Activated CD4-positive, alpha-beta T cell treated with anti-CD3 and anti-CD28 coated beads for 36 hours (primary cell): Measurements from ENCODE around the gene ZBTB8OS. TPM values are rescaled to one million over a fixed set of nuclear protein-coding genes. Genes with fewer than 3 reads are reported as not detected.
"Not testable (repeated sequence)": the region's sequence is repeated elsewhere in the genome, so short reads cannot be mapped to it uniquely, and the experiment has no call there.

Source experiments
- ATAC-seq: fragments of 200-7000 bp; cut with Tn5 transposase; one replicate; pipeline ENCODE4 v1.10.0; 2021; ENCODE audit warnings: mild to moderate bottlenecking, moderate library complexity
- CTCF ChIA-PET: fragments of 350-600 bp; sonication (Branson Sonifier 250); formaldehyde crosslinking; loops from one replicate; lab custom pipeline; 2021; ENCODE audit warnings: antibody characterized with exemption; lab: Charles Lee
- POLR2A ChIA-PET: fragments of 350-600 bp; sonication (Branson Sonifier 250); formaldehyde crosslinking; loops from one replicate; lab custom pipeline; 2021; ENCODE audit warnings: antibody characterized with exemption, inconsistent platforms; lab: Charles Lee
- DNase-seq: peaks from one replicate; pipeline ENCODE4 v3.0.0-alpha.2; 2020
- H3K27ac Mint-ChIP-seq: one replicate; pipeline ENCODE4 v1.8.0; 2021; ENCODE audit warnings: mixed read lengths
- H3K27me3 Mint-ChIP-seq: one replicate; pipeline ENCODE4 v1.8.0; 2021; ENCODE audit warnings: mixed read lengths
- H3K36me3 Mint-ChIP-seq: one replicate; pipeline ENCODE4 v1.8.0; 2021; ENCODE audit warnings: low read depth, mixed read lengths
- H3K4me1 Mint-ChIP-seq: one replicate; pipeline ENCODE4 v1.8.0; 2021; ENCODE audit warnings: mixed read lengths
- H3K4me3 Mint-ChIP-seq: one replicate; pipeline ENCODE4 v1.8.0; 2021; ENCODE audit warnings: mild to moderate bottlenecking, moderate library complexity, mixed read lengths
- H3K9me3 Mint-ChIP-seq: one replicate; pipeline ENCODE4 v1.8.0; 2021; ENCODE audit warnings: low read depth, mixed read lengths
- intact Hi-C, 2 experiments: fragments of 100-400 bp; cut with DNase I in 1 of 2; cut with micrococcal nuclease in 1 of 2; formaldehyde crosslinking; loops; one replicate each; pipeline versions ENCODE4 v1.14.2 to v1.15.1; 2022 to 2024; cut with DNase I, micrococcal nuclease
- total RNA-seq, 2 experiments: library from RNA; stranded (reverse); gene quantifications; one replicate each; pipeline ENCODE4 v1.2.3, GENCODE V29; 2021

ZBTB8OS gene
- total RNA-seq, 2 experiments from 2014 or later = 61.2 to 63.5 TPM

DNA sequence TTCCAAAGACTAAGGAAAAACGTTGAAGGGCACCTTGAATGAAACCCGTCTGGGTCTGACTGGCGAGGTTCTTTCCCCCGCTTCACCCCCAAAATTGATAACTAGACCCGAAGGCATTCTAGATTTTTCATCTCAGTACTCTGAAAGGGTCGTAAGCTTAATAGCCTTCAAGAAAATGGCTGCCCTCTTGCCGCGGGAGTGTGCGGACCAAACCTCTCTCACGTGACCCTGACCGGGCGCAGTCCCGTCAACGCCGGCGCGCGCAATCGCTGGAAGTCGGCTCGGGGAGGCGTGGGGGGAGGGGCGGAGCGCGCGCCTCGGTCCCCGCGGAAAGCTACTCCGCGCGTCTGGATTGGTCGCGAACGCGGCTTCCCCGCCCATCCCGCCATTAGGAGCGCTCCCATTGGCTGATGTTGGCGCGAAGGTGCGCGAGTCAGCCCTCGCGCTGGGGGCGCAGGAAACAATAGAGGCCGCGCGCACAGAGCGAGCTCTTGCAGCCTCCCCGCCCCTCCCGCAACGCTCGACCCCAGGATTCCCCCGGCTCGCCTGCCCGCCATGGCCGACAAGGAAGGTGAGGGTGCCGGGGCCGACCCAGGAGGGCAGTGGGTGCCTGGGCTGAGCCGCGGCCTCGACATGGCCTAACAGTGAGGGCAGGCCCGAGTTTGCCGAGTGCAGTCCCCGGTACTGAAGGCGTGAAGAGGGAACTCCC lies 556 bp upstream of the ZBTB8OS start, which contains the start of gene RBBP4:
RBBP4 (plus strand) TSS at position 457 of the 709 bp plus-strand sequence; CDS start at position 556, 99 bp downstream.
- ChIA-PET CTCF (interaction anchor here (0.8 to 2.1 kb wide), 4 partner anchors 9 to 132 kb away, joined by 3 to 15 read pairs (median 3); no protein-coding TSS in a partner anchor), POLR2A (interaction anchor here (0.5 to 1.2 kb wide), 6 partner anchors 26 to 577 kb away, joined by 3 read pairs; partner anchors contain the start of genes BSDC1 and KPNA6)
- Mint-ChIP-seq H3K4me3 (peak within 1 kb of the TSS; percentile 90), H3K4me1 (peaks cover 48% of the 10 kb centered on the region), H3K36me3 (peaks cover 46% of the 10 kb centered on the region), H3K27ac (peak within 1 kb of the TSS; percentile 99), H3K27me3 (no peaks in the 10 kb centered on the region), H3K9me3 (no peaks in the 10 kb centered on the region)
- intact Hi-C loops = loop anchor here (1.0 to 10.0 kb wide), 21 partner anchors 28 to 1006 kb away; partner anchors contain the start of genes AK2 (in 1 of the 2), AZIN2 (in 1 of the 2), BSDC1 (in 1 of the 2) and EIF3I (in 1 of the 2)
- ATAC-seq (peak; percentile 89), DNase-seq (peak; percentile 99)

DNA sequence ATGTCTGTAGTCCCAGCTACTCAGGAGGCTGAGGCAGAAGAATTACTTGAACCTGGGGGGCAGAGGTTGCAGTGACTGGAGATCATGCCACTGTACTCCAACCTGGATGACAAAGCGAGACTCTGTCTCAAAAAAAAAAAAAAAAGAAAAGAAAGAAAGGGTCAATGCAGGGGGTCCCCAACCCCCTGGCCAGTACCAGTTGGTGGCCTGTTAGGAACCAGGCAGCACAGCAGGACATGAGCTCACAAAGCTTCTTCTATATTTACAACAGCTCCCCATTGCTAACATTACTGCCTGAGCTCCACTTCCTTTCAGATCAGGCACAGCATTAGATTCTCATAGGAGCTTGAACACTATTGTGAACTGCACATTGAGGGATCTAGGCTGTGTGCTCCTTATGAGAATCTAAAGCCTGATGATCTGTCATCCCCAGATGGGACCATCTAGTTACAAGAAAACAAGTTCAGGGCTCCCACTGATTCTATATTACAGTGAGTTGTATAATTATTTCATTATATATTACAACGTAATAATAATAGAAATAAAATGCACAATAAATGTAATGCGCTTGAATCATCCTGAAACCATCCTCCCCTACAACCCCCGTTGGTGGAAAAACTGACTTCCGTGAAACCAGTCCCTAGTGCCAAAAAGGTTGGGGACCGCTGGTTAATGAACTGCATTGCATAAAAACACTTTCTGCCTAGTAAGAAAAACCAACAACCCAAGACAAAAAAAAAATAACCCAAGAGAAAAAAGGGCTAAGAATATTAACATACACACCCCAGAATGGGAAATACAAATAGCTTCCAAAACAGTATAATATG lies 2.8 kb downstream of the ZBTB8OS start:
- intact Hi-C loops = no loop called here
- peak overlapping the region; percentile 90 for H3K4me3 Mint-ChIP-seq
- ChIA-PET CTCF (interaction anchor here (0.8 kb wide), 1 partner anchor 684 kb away, joined by 3 read pairs; no protein-coding TSS in a partner anchor), POLR2A (interaction anchor here (0.7 kb wide), 2 partner anchors 35 to 151 kb away, joined by 6 to 7 read pairs; no protein-coding TSS in a partner anchor)
- no peaks in the 10 kb centered on the region for H3K9me3 Mint-ChIP-seq
- H3K27ac Mint-ChIP-seq = peak overlapping the region; percentile 27
- H3K27me3 Mint-ChIP-seq = no peaks in the 10 kb centered on the region
- H3K36me3 Mint-ChIP-seq = peaks cover 24% of the 10 kb centered on the region
- ATAC-seq = no peak
- peaks cover 23% of the 10 kb centered on the region for H3K4me1 Mint-ChIP-seq
- DNase-seq = peak; percentile 29

DNA sequence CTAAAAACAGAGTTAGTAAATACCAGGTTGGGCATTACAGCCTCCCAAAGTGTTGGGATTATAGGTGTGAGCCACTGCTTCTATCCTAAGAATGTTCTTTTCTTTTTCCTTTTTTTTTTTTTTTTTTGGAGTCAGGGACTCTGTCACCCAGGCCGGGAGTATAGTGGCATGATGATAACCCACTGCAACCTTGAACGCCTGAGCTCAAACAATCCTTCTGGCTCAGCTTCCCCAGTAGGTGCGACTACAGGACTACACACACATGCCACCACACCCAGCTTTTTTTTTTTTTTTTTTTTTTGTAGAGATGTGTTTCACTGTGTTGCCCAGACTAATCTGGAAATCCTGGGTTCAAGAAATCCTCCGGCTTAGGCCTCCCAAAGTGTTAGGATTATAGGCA lies 5.9 kb downstream of the ZBTB8OS start:
- H3K36me3 Mint-ChIP-seq = peaks cover 8% of the 10 kb centered on the region
- peaks cover 18% of the 10 kb centered on the region for H3K4me1 Mint-ChIP-seq
- H3K4me3 Mint-ChIP-seq = no peak overlapping the region
- no peaks in the 10 kb centered on the region for H3K27me3 Mint-ChIP-seq
- no peaks in the 10 kb centered on the region for H3K9me3 Mint-ChIP-seq
- ATAC-seq (no peak), DNase-seq (no peak)
- no peak overlapping the region for H3K27ac Mint-ChIP-seq
- POLR2A ChIA-PET = no interaction called here
- CTCF ChIA-PET = interaction anchor here (0.6 kb wide), 2 partner anchors 50 to 989 kb away, joined by 3 read pairs; no protein-coding TSS in a partner anchor
- intact Hi-C loops = no loop called here

DNA sequence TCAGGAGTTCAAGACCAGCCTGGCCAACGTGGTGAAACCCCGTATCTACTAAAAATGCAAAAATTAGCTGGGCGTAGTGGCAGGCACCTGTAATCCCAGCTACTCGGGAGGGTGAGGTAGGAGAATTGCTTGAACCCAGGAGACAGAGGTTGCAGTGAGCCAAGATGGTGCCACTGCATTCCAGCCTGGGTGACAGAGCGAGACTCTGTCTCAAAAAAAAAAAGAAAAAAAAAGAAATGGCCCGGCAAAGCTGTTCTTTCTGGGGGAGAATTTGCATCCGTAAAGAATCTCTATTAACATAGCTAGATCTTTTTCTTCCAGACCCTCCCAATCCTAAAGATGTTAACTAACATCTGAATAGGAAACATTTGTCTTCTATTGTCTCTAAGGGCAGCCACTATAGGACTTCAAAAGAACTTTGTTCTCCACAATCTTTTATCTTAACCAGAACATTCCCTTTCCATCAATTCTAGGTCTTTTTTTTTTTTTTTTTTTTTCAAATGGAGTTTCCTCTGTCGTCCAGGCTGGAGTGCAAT lies 8.0 kb downstream of the ZBTB8OS start:
- H3K27ac Mint-ChIP-seq, H3K4me1 Mint-ChIP-seq, DNase-seq, ATAC-seq, H3K27me3 Mint-ChIP-seq, H3K9me3 Mint-ChIP-seq, intact Hi-C loops, H3K4me3 Mint-ChIP-seq, CTCF ChIA-PET, POLR2A ChIA-PET: not testable (repeated sequence)
- peaks cover 11% of the 10 kb centered on the region for H3K36me3 Mint-ChIP-seq

DNA sequence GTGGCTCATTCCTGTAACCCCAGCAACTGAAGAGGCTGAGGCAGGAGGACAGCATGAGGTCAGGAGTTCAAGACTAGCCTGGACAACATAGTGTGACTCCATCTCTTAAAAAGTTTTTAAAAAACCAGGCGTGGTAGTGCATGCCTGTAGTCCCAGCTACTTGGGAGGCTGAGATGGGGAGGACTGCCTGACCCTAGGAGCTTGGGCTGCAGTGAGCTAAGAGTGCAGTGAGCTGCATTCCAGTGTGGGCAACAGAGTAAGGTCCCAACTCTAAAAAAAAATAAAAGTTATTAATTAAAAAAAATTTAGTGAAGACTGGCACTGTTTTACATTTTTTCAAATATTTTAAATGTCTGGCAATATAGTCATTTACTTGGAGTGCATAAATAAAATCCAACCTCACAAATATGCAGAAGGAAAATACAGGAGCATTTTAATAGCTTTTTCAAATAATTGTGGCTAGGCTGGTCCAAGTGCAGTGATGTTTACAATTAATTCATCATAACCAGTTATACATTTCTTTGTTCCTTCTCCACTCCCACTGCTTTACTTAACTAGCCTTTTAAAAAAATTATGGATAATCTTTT lies 10.8 kb downstream of the ZBTB8OS start:
- Mint-ChIP-seq H3K4me3 (no peak overlapping the region), H3K36me3 (peaks cover 11% of the 10 kb centered on the region), H3K27me3 (no peaks in the 10 kb centered on the region), H3K4me1 (peaks cover 4% of the 10 kb centered on the region), H3K9me3 (no peaks in the 10 kb centered on the region), H3K27ac (no peak overlapping the region)
- CTCF ChIA-PET = interaction anchor here (1.6 kb wide), 1 partner anchor 15 kb away, joined by 3 read pairs; no protein-coding TSS in a partner anchor
- intact Hi-C loops = no loop called here
- DNase-seq (no peak), ATAC-seq (no peak)
- POLR2A ChIA-PET = no interaction called here

DNA sequence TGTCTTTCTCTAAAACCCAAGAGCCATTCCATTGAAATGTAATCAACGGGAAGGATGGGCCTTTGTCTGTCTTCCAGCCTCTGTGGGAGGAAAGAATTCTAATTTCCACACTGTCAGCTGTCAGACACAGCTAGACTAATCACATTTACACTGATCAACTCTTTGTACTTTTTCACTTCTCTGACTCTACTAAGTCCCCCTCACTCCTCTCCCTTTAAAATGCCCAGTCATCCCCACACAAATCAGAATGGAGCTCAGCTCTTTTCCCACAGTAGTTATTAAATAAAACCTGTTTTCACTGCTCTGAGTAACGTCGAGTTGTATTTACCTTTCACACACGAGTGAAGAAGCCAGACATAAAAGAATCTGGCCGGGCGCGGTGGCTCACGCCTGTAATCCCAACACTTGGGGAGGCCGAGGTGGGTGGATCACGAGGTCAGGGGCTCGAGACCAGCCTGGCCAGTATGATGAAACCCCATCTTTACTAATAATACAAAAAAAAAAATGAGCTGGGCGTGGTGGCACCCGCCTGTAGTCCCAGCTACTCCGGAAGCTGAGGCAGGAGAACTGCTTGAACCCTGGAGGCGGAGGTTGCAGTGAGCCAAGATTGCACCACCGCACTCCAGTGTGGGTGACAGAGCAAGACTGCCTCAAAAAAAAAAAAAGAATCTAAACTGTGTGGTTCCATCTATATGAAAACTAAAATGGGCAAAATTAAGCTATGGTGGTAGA lies 13.3 kb downstream of the ZBTB8OS start:
- CTCF ChIA-PET = interaction anchor here (0.6 to 1.2 kb wide), 2 partner anchors 71 to 1815 kb away, joined by 3 read pairs; no protein-coding TSS in a partner anchor
- POLR2A ChIA-PET = interaction anchor here (0.6 kb wide), 2 partner anchors 55 to 458 kb away, joined by 3 to 4 read pairs; partner anchors contain the start of gene TXLNA

DNA sequence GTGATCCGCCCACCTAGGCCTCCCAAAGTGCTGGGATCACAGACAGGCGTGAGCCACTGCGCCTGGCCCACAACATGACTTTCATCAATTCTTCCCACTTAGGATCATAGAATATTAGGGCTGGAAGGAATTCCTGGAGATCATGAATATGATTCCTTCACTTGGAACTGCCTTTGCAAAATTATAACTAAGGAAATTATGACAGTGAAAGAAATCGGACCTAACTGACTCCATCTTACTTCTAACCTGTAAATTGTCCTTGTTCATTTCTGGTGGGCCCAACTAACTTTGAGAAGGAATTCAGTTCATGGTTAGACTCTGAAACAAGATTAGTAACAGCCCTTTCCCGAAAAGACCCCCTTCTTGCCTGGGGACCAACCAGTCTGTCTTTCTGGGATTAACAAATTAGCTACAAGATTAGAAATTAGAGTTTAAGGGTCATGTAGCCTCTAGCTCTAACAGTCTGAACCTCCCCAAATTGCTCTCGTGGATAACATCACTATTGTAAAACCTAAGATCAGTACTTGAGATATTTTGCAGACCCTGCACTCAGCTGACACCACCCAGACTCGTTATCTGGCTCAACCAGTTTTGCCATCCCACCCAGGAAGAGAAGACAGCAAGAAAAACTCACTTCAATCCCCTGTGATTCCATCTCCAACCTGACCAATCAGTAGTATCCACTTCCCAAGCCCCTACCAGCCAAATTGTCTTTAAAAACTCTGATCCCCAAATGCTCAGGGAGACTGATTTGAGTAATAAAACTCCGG lies 14.7 kb downstream of the ZBTB8OS start:
- Mint-ChIP-seq H3K27ac (no peak overlapping the region), H3K36me3 (peaks cover 28% of the 10 kb centered on the region)
- CTCF ChIA-PET = no interaction called here

More for the DNA sequence above, 13.3 kb downstream of the ZBTB8OS start:
- Mint-ChIP-seq H3K36me3 (peaks cover 24% of the 10 kb centered on the region), H3K27me3 (no peaks in the 10 kb centered on the region), H3K9me3 (no peaks in the 10 kb centered on the region), H3K4me1 (peaks cover 4% of the 10 kb centered on the region), H3K4me3 (no peak overlapping the region), H3K27ac (no peak overlapping the region)
- ATAC-seq (no peak), DNase-seq (no peak)
- intact Hi-C loops = no loop called here

DNA sequence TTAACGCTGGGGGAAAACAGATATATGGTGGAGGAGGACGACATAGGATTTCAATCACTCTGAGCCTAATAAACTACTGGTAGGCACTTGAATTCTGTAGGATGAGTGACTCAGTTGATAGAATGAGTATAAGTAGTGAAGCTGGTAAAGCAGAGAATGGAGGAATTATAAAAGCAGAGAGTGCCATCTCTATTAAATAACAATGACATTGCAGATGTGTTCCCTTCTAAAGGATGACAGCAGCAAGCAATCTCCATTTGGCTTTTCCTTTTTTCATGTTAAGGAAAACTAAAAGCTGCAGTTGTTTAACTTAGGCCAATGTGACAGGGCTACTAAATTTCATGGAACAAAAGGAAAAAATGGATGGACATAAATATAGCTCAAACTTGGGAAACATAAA lies 17.5 kb downstream of the ZBTB8OS start:
- peaks cover 31% of the 10 kb centered on the region for H3K36me3 Mint-ChIP-seq
- ChIA-PET CTCF (no interaction called here), POLR2A (no interaction called here)
- H3K9me3 Mint-ChIP-seq = no peaks in the 10 kb centered on the region
- ATAC-seq = no peak
- no peaks in the 10 kb centered on the region for H3K27me3 Mint-ChIP-seq
- peaks cover 7% of the 10 kb centered on the region for H3K4me1 Mint-ChIP-seq
- H3K27ac Mint-ChIP-seq = no peak overlapping the region
- H3K4me3 Mint-ChIP-seq = no peak overlapping the region
- intact Hi-C loops = no loop called here
- no peak for DNase-seq

More for the DNA sequence above, 14.7 kb downstream of the ZBTB8OS start:
- H3K9me3 Mint-ChIP-seq = no peaks in the 10 kb centered on the region
- H3K4me1 Mint-ChIP-seq = peaks cover 4% of the 10 kb centered on the region
- no peaks in the 10 kb centered on the region for H3K27me3 Mint-ChIP-seq
- no peak for ATAC-seq
- POLR2A ChIA-PET = no interaction called here
- no peak for DNase-seq
- intact Hi-C loops = no loop called here
- H3K4me3 Mint-ChIP-seq = no peak overlapping the region

DNA sequence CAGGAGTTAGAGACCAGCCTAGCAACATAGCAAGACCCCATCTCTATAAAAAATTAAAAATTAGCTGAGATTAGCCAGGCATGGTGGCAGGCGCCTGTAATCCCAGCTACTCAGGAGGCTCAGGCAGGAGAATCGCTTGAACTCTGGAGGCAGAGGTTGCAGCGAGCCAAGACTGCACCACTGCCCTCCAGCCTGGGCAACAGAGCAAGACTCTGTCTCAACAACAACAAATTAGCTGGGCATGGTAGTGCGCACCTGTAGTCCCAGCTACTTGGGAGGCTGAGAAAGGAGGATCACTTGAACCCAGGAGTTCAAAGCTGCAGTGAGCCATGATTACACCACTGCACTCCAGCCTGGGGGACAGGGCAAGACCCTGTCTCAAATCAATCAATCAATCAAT lies 20.2 kb downstream of the ZBTB8OS start:
- CTCF ChIA-PET = interaction anchor here (0.7 to 1.2 kb wide), 2 partner anchors 57 to 143 kb away, joined by 3 read pairs; no protein-coding TSS in a partner anchor
- POLR2A ChIA-PET = not testable (repeated sequence)

More for the DNA sequence above, 20.2 kb downstream of the ZBTB8OS start:
- peaks cover 17% of the 10 kb centered on the region for H3K4me1 Mint-ChIP-seq
- ATAC-seq, H3K4me3 Mint-ChIP-seq, H3K27me3 Mint-ChIP-seq, H3K9me3 Mint-ChIP-seq, H3K27ac Mint-ChIP-seq, intact Hi-C loops, DNase-seq: not testable (repeated sequence)
- H3K36me3 Mint-ChIP-seq = peaks cover 37% of the 10 kb centered on the region
